ENCODE data around the gene POLR3E. TPM values are rescaled to one million over a fixed set of nuclear protein-coding genes. Genes with fewer than 3 reads are reported as not detected.
A peak's percentile ranks its signal among the peaks of the same experiment; 100 is the strongest.

POLR3E gene
- total RNA-seq, 4 donors from 2014 or later: 39.1 to 113 (median 65.1) TPM

DNA sequence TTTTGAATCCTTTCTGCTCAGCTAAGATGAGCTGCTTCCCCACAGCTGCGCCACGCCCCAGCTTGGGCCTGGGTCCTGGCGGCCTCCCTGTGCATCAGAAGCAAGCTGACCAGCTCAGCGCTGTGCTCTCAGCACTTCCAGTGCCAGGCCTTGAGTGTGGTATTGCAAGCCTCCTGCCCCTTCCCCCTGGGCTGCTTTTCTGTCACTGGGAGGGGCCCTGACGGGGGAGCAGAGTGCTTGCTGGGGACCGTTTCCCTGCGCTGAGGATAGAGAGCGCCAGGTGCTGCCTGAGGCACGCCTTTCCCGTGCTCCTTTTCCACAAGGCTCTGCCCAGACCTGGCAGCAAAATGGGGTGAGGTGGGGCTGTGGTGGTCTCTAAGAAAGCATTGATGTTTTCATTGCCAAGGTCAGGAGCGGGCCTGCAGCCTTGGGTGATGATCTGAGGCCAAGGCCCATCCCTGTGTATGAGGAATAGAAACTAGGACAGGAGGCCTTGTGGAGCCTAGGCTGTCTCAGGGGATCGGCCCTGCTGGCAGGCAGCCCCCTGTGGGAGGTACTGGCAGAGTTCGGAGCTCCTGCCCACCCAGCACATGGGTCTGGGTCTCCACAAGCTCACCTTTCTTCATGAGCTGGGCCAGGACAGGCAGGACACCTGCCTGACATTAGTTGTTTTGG is 29.7 kb downstream of the POLR3E start:
- DNase-seq: no peak
- Histone ChIP-seq H3K9me3 (no peaks in the 10 kb centered on the region), H3K4me3 (no peak overlapping the region), H3K27ac (no peak overlapping the region), H3K4me1 (peaks cover 0 to 6% (median 0%) of the 10 kb centered on the region in 4 donors), H3K27me3 (no peaks in the 10 kb centered on the region), H3K36me3 (peaks cover 0 to 81% (median 0%) of the 10 kb centered on the region in 3 donors)
- TF ChIP-seq POLR2A (IDR thresholded peaks at IDR 0.05): no peak
- TF ChIP-seq, protein P1, sequence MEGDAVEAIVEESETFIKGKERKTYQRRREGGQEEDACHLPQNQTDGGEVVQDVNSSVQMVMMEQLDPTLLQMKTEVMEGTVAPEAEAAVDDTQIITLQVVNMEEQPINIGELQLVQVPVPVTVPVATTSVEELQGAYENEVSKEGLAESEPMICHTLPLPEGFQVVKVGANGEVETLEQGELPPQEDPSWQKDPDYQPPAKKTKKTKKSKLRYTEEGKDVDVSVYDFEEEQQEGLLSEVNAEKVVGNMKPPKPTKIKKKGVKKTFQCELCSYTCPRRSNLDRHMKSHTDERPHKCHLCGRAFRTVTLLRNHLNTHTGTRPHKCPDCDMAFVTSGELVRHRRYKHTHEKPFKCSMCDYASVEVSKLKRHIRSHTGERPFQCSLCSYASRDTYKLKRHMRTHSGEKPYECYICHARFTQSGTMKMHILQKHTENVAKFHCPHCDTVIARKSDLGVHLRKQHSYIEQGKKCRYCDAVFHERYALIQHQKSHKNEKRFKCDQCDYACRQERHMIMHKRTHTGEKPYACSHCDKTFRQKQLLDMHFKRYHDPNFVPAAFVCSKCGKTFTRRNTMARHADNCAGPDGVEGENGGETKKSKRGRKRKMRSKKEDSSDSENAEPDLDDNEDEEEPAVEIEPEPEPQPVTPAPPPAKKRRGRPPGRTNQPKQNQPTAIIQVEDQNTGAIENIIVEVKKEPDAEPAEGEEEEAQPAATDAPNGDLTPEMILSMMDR (IDR thresholded peaks at IDR 0.05): no peak

DNA sequence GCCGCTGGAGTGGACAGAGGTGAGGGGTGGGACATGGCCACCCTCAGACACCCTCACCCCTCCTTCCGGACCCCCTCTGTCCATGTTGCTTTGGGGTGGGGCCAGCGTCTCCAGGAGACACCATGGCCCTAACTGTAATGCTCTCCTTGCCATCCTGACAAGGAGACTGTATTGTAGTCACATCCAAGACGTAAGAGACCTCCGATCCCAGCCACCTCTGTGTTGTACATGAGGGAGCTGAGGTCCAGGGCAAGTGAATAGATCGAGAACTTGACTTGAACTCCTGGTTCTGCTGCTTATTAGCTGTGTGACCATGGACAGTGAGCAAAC is 30.2 kb downstream of the POLR3E start:
- peaks cover 0 to 6% (median 0%) of the 10 kb centered on the region in 4 donors for H3K4me1 ChIP-seq
- no peak for TF ChIP-seq POLR2A (IDR thresholded peaks at IDR 0.05)
- TF ChIP-seq, protein P1 (IDR thresholded peaks at IDR 0.05): no peak
- H3K9me3 ChIP-seq: no peaks in the 10 kb centered on the region
- no peaks in the 10 kb centered on the region for H3K27me3 ChIP-seq
- H3K4me3 ChIP-seq: no peak overlapping the region
- no peak overlapping the region for H3K27ac ChIP-seq
- DNase-seq: no peak
- peaks cover 0 to 81% (median 0%) of the 10 kb centered on the region in 3 donors for H3K36me3 ChIP-seq

DNA sequence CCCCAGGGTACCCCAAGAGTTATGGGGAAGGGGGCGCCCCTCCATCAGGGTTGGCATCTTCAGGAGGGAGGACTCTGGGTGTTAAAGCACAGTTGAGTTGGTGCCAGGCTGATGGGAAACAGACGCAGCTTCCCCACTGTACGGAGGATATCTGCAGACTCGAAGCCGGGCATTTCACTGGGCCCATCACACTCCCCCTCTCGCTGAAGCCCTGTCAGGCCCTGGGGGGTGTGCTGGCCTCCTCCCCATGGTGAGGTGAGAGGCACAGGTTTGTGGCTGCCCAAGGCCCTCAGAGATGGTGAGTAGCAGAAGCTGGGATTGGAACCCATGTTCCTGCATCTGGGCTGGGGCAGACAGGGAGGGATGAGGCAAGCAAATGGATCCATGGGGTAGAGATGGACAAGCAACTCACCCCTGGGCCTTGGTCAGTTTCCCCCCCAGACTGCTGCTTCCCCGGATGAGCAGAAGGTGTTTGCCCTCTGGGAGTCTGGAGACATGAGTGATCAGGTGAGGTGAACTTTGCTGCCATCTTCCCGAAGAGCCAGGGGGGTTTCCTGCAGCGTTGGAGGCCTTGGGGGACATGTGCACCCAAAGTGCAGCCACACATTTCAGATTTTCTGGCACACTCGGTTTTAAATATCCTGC is 31.0 kb downstream of the POLR3E start:
- no peaks in the 10 kb centered on the region for H3K9me3 ChIP-seq
- DNase-seq: no peak
- no peak for TF ChIP-seq POLR2A (IDR thresholded peaks at IDR 0.05)
- TF ChIP-seq, protein P1 (IDR thresholded peaks at IDR 0.05): no peak
- H3K27ac ChIP-seq: no peak overlapping the region
- H3K4me3 ChIP-seq: no peak overlapping the region
- H3K4me1 ChIP-seq: peaks cover 0 to 6% (median 0%) of the 10 kb centered on the region in 4 donors
- no peaks in the 10 kb centered on the region for H3K27me3 ChIP-seq
- H3K36me3 ChIP-seq: peaks cover 0 to 80% (median 0%) of the 10 kb centered on the region in 3 donors

DNA sequence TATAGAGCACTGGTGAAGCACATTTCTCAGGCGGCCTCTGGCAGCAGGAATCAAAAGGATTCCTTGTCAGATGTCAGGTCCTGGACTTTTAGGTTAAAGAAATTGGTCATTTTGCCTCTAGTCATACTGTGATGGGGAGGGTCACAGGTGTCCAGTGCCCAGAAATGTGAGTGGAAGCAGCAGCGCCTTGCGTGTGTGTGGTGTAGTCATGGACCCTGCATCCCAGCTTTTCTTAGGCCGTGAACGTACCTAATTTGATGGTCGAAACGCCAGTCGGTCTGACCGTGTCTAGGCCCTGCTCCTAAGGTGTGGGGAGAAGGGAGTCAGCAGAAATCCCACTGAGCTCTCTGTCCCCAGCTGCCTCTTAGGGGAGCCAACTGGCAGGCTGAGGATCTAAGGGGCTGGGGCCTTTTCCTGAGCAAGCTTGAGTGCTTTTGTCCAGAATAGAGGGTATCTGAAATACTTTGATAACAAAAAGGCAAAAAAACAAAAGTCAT is 32.0 kb downstream of the POLR3E start:
- Histone ChIP-seq H3K36me3 (peaks cover 0 to 79% (median 0%) of the 10 kb centered on the region in 3 donors), H3K9me3 (no peaks in the 10 kb centered on the region), H3K4me1 (peaks cover 0 to 6% (median 0%) of the 10 kb centered on the region in 4 donors), H3K27ac (no peak overlapping the region), H3K4me3 (no peak overlapping the region), H3K27me3 (no peaks in the 10 kb centered on the region)
- DNase-seq: no peak
- TF ChIP-seq, protein P1 (IDR thresholded peaks at IDR 0.05): no peak
- no peak for TF ChIP-seq POLR2A (IDR thresholded peaks at IDR 0.05)

DNA sequence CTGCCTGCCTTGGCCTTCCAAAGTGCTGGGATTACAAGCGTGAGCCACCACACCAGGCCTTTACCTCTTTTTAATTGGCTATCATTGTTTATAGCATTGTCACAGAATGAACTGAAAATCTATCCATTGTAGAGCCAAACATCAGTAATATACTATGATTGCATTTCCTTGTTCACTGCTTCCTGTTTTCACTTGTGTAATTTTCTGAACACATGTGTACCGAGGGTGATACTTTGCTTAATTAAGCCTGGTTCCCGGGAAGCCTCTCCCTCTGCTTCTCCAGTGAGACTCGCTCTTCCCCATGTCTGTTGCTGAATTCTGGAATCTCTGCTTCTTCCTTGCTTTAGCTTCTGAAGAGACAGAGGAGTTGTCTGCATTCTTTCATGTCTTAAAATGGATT is 33.1 kb downstream of the POLR3E start:
- peaks cover 0 to 6% (median 0%) of the 10 kb centered on the region in 4 donors for H3K4me1 ChIP-seq
- no peak for TF ChIP-seq POLR2A (IDR thresholded peaks at IDR 0.05)
- TF ChIP-seq, protein P1 (IDR thresholded peaks at IDR 0.05): no peak
- no peaks in the 10 kb centered on the region for H3K27me3 ChIP-seq
- H3K27ac ChIP-seq: peak overlapping the region in 1 of 4 donors; percentile 30
- H3K4me3 ChIP-seq: no peak overlapping the region
- no peaks in the 10 kb centered on the region for H3K9me3 ChIP-seq
- no peak for DNase-seq
- peaks cover 0 to 78% (median 0%) of the 10 kb centered on the region in 3 donors for H3K36me3 ChIP-seq
